CD4-positive, alpha-beta T cell treated with Interleukin-6 for 4 hours (primary cell): Measurements from ENCODE around the gene ME1.
"Not testable (repeated sequence)": the region's sequence is repeated elsewhere in the genome, so short reads cannot be mapped to it uniquely, and the experiment has no call there.

Experiments used
- DNase-seq: peaks from one replicate; pipeline ENCODE4 v3.0.0-alpha.2; 2020; ENCODE audit warnings: mixed read lengths

The ME1 gene

DNA sequence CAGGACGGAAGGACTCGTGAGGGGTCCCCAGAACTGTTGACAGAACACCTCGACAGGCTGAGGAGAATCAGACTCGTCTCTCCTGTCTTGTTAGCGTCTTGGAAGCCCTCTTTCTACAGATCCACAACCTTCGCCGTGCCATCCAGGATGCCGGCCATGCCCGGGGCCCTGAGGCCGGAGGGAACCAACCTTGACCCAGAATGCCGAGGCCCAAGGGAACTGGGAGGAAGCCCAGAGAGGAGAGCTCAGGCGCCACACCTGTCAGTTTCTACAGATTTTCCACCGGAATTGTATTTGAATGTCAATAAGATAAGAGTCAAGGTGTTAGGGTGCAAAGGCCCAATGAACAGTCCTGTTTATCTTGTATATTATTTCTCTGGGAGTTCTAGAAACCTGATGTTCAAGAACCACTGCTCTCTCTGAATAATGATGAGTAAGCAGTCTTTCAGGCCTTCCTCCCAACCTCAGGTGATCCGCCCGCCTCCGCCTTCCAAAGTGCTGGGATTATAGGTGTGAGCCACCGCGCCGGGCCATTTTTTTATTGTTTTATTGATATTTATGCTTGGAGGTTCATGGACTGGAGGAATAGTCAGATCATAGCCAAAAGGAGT lies 799 bp upstream of the ME1 start:
- DNase-seq: no peak

DNA sequence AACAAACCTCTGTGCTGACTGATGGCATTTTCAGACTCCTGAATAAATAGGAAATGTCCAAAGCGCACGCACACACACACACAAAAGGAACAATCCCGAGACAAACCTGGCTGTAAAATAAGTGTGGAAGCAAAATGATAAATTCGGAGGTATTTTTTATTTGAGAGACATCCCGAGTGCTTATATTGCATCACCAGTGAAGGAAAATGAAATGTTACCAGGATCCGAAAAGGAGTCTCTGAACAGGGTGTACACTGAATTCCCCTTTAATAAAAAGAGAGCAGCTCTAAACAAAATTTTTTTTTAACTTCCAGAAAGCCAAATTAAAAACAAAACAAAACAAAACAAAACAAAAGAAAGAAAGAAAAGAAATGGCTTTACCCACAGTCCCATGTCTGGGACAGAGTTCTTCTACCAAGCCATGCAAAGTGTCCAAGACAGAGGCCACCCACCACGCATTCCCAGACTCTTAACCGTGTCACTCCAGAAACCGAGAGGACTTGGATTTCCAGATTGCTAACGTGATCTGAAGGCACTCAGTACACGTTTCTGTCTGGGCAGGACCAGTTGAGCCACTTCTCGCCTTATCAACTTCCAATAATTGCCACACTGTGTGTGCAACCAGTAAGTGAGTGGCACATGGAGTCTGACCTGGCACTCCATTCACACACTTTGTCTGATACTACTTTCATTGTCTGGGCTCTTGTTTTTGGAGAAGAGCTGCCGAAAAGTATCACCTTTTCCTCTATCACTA lies 817 bp downstream of the ME1 start:
- no peak for DNase-seq

DNA sequence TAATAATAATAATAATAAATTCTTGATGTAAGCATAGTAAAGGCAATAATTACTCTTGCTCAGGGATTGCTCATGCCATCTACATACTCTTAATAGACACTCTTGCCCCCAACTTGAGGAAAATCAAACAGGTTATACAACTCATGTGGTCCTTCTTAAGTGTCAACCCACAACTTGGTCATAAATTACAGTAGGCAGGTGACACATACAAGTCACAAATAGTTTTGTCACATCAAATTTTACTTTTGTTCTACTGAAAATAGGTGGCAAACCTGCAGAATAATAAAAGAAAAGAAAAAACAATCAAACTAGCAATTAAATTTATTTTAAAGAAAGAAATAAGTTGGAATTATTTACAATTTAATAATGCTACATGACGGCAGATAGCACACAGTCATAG lies 1.6 kb downstream of the ME1 start:
- no peak for DNase-seq

DNA sequence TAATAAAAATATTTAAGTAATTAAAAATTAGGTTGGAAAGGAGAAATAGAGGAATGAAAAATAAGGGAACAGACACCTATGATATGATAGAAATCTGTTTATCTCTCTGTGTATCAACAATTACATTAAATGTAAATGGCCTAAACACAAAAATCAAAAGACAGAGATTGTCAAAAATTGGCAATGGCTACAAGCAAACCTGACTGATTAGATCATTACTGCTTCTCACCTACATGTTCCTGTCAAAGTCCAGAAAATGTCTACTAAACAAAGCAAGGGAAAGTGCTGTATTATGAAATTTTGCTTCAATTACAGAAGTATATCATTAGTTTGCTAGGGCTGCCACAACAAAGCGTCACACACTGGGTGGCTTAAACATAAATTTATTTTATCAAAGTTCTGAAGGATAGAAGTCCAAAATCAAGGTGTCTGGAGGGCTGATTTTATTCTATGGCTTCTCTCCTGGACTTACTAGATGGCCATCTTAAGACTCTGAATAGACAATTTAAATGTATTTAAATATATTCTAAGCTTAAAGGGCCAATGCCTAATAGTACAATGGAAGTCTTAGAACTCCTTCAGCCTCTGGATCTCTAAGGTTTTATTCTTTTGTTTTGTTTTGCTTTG lies 6.3 kb downstream of the ME1 start:
- no peak for DNase-seq

DNA sequence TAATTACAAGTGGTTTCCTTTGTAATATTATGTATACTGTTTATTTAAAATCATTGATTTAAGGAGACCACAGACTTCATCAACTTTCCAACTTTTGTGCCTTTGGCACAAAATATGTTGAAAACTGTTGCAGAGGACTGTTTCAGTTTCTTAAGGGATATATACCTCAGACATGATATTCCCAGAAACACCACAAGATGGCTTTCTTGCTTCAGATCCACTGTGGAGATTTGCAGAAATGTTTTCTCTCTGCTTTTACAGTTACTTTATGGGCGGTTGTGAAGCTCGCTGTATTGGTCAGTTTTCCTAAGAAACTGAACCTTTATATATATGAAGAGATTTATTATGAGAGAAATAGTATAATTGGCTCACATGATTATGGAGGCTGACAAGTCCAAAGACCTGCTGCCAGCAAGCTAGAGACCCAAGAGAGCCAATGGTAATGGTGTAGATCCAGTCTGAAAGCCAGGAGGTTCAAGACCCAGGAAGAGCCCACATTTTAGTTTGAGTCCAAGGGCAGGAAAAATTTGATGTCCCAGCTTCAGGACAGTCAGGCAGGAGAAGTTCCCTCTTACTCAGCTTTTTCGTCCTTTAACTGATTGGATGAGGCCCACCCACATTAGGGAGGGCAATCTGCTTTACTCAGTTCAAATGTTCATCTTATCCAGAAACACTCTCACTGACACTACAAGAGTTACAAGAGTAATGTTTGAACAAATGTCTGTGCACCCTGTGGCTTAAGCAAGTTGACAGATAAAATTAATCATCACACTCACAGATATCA lies 12.8 kb downstream of the ME1 start:
- DNase-seq: no peak

DNA sequence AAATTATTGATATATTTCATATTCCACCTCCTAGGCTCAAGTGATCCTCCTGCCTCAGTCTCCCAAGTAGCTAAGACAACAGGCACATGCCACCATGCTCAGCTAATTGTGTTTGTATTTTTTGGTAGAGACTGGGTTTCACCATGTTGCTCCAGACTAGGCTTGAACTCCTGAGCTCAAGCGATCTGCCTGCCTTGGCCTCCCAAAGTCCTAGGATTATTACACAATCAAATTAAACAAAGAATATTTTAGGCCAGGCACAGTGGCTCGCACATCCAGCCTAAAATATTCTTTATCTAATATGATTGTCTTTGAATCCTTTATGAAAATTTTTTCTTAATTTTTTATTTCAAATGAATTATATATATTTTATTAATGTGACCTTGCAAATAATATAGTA lies 17.8 kb downstream of the ME1 start:
- DNase-seq: no peak

DNA sequence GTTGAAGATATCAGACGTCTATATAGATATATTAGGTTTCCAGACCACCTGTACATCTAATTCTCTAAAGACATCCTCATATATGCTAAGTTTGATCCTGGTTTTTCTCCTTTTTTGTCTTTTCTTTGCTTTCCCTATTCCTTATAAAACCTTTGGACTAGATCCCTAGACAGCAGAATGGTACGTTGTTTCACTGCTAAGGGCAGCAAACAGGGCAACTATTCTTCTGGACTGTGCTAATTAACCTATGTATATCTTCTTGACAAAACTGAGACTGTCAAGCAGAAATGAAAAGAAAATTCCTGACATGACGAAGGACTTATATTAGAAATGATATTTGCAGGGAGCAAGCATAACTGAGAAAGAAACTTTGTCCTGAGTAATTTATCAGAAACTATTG lies 19.1 kb downstream of the ME1 start:
- DNase-seq: no peak

DNA sequence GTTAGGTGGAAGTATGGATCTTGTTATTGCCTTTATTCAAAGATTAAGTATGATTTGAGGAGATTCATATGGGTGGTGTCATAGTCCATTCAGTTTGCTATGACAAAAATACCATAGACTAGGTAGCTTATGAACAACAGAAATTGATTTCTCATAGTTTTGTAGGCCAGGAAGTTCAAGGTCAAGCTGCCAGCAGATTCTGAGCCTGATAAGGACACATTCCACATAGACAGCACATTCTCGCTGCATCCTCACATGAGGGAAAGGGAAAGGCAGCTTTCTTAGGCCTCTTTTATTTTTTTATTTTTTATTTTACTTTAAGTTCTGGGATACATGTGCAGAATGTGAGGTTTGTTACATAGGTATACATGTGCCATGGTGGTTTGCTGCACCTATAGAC lies 27.7 kb downstream of the ME1 start:
- no peak for DNase-seq

DNA sequence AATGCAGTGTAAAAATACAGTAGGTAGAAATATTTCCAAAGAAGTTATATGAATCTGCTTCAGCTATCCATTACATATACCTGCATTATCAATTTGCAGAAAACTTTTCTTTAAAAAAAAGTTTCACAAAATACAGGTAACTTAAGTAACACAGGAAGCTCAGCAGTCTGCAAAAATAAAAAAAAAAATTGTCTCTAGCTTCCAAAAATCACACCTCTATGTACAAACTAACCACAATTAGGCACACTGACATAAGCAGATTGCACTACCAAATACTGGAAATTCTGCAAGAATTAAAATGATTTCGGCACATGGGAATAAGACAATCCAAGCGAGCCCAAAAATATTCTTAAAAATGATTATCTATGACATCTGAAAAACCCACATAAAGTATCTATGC lies 41.2 kb downstream of the ME1 start:
- no peak for DNase-seq

DNA sequence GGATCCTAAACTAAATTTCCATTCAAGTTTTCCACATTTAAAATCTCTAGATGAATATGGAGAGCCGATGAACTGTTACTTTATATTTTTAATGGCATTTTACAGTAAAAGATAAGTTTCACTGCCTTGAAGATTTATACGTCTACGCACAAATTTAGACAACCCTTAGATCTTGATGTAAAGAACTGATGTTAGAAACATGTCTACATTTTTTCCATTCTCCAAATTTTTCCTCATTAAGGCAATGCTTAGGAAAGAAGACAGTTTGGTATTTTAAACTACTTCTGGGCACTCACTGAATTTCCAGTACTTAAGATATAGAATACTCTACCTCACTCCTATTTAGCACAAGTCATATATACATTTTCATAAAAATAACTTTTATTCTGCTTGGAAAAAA lies 45.4 kb downstream of the ME1 start:
- no peak for DNase-seq

DNA sequence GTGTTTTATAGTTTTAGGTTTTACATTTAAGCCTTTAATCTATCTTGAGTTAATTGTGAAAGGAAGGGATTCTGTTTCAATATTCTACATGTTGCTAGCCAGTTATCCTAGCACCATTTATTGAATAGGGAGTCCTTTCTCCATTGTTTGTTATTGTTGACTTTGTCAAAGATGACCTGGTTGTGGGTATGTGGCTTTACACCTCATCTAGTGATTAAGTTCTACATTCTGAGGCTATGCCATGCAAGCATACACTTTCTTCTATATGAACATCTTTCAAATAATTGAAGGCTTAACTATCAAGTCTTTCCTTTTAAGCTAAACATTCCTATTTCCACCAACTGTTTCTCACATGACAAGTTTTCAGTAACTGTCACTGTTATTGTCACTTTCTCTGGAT lies 46.1 kb downstream of the ME1 start:
- DNase-seq: no peak

DNA sequence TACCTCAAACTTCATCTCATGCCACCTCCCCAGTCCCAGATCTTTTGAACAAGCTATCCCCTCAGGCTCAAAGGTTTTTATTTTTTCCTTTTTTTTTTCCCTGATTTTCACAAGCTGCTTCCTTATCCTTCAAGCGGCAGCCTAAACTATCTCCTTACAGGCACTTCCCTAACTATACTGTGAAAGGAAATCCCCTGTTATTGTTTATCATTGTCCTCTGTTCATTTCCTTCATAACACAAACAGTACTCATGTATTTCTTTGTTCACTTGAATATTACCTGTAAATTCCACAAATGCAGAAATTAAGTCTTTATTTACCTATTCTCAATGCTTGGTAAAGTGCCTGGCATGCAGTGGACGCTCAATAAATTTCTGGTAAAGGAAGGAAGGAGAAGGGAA lies 48.9 kb downstream of the ME1 start:
- no peak for DNase-seq

DNA sequence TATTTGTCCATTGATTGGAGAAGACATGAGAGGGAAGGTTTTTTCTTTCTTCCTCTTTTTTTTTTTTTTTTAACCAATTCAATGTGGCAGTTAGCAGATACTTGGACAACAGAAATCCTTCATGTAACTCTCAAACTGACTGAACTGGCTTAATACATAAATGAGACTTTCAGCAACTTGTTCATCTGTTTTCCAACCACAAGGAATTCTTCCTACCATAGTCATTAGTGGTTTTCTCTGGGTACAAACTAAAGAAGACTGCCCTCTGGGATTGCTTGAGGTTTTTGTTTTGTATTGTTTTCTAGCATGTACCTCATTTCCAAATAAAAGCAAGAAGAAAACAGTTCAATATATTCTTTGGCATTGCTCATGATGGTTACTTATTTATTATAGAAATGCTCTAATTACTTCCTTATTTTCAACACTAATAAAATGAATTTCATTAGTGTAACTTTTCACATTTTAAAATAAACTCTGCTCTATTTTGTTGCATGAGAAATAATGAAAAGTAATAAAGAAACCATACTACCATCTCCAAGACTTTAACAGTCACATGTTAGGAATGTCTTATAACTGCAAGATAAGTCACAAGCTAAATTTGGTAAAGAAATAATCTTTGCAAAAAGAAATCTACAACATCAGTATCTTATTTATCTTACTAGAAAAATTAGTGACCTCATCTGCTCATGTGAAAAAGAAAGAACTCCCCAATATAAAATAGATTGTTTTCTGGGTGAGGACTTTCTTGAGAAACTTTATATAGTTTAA lies 52.0 kb downstream of the ME1 start:
- DNase-seq: no peak

DNA sequence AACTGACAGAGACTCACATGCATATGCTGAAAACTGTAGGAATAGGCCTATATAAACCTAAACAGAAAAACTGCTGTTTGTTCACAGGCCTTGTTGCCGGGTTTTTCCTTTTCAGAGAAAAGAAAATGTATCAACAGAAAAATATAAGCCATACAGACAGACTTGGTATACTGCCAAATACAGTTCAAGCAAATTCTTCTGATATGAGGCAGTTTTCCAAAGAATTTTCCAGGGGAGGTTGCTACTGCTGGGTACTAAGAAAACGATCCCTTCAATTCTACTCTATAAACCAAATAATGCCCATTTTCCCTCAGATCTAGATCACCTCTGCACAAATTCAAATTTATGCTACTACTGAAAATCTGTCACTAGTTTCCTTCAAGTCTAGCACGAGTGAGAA lies 59.4 kb downstream of the ME1 start:
- no peak for DNase-seq

DNA sequence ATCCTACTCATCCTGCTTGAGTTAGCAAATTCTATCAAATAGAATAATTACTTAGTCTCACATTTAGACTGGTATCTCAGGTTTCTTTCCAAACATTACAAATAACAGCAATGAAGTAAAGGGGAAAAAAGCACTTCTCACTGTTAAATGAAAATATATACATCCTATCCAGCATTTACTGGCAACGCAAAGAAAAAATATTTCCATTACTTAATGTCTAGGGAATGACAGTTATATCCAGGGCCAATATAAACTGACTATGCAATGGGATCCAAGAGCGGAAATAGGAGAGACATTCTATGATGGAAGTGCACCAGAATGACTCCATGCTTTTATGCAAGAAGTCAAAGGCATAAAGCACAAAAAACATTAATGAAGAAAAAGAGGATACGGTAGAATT lies 60.3 kb downstream of the ME1 start:
- DNase-seq: no peak

DNA sequence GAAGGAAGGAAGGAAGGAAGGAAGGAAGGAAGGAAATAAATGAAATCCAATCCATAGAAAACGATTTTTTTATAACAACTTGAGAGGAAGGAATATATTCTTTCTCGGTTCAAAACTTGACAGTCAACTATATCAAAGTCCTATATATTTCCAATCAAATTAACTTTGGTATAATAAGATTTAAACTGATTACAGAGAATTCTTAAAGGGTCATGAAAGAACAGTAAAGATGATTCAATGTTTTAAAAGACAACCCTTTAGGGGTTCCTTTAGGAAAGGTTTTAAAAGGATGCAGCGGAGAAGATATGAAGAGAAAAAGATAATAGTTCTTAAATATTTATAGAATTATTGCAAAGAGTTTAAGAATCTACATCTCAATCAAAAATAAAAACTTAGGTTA lies 61.2 kb downstream of the ME1 start:
- DNase-seq: no peak

DNA sequence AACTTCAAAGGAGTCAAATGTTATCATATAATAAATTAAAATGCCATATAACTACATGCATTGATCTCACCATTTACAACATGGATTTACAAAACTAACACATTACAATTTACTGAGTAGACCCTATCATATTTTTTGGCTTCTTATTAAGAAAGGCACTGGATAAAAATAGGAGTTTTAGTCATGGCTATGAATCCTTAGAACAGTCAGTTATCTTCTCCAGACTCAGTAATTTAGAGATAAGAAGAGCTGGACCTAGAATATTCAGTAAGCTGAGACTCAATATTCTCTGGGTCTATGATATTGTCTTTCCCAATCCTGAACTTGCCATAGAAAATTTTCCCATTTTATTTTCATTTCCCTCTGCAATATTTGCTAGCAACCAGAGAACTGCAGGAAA lies 62.3 kb downstream of the ME1 start:
- no peak for DNase-seq

DNA sequence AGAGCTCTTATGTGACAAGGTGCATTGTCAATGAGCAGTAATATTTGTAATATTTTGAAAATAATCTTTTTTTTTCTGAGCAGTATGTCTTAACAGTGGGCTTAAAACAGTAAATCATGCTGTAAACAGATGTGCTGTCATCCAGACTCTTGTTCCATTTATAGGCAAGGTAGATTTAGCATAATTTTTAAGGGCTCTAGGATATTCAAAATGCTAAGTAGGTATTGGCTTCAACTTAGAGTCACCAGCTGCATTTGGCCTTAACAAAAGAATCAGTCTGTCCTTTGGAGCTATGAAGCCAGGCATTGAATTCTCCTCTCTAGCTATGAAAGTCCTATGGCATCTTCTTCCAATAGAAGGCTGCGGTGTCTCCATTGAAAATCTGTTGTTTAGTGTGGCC lies 63.7 kb downstream of the ME1 start:
- no peak for DNase-seq

DNA sequence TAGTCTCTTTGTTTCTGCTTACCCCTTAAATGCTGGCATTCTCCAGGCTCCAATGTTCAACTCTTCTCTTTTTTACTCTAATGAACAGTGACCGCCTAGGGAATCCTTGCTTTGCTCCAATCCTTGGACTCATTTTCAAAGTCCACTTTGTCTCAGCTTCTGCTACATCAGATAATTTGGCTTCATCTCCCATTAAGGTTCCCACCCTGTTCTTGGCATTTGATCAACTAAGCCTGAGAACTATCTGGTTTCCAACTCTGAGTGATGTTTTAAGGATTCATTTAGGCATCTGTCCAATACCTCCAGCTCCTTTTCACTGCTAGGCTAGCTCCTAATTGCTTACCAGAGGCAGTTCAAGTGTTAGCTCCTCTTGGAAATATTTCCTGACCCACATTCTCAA lies 64.9 kb downstream of the ME1 start:
- DNase-seq: no peak

DNA sequence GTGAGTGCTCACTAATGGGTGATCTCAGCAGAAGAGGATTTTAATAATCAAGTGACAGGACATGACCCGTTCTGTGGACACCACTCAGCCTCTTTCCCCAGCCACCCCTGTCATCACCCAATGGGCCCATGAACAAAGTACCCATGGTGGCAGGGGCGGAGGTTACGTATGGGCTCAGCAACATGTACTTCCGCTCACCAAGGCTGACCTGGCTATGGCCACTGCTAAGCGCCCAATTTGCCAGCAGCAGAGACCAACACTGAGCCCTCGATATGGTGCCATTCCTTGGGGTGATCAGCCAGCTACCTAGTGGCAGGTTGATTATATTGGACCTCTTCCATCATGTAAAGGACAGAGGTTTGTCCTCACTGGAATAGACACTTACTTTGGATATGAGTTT lies 68.5 kb downstream of the ME1 start:
- DNase-seq: not testable (repeated sequence)

DNA sequence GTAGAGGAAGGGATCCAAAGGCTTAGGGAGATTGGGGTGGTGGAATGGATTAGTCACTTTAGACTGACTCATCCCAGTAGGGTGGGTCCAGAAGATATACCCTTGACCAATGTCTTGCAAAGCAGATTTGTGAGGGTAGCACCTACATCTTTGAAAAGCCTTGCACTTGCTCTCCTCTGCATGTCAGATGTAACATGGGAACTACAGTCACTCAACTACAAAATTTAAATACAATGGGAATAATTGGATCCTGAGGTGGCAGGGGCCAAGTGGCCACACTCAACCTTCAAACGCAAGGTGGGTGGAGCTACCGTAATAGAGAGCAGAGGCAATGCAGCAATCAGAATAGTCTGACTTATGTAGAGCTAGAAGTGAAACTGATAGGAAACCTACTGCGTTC lies 71.2 kb downstream of the ME1 start:
- no peak for DNase-seq

DNA sequence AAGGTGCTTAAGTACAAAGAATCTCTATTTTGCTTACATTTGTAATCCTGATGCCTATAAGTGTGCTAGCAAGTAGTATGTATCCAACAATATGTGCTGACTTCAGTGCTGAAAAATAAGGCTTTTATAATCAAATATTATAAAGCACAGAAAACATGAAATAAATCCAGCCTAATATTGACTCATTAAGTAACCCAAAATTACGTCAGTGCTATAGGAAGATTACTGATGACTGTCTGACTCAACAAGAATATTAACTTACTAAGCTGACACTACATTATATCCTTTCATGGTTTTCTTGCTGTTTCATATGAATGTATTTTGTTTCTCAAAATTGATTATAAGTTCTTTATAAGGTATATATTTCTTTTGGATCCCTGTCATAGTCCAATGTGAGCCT lies 76.1 kb downstream of the ME1 start:
- no peak for DNase-seq

DNA sequence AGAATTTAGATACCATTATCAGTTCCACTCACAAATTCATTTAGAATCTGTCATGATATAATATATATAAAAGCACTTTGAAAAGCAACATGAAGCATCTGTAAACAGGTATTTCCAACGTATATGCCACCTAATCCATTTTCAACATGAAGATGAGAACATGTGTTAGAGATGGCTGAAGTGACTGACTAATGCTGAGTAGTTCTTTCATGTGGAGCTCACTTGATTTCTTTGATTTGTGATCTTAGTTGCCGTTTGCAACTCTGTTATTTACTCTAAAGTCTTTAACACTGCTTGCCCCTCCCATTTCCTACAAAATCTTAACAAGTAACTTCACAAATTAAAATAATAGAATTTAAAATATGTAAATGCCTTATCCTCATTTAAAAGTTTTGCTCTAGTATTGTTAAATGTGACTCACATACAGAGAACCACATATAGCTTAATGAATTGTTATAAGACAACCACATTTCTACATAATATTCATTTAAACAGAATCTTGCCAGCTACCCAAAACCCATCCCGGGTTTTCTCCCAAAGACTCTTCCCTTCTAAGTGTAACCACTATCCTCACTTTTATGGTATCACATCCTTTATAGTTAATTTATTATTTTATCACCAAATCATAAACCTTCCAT lies 78.3 kb downstream of the ME1 start:
- DNase-seq: no peak
